HepG2 (cell line): ENCODE data around the gene MNT. TPM values are rescaled to one million over a fixed set of nuclear protein-coding genes. Genes with fewer than 3 reads are reported as not detected.

ENCODE experiments used
- ARNTL ChIP-seq: sonication (generic); formaldehyde crosslinking; IDR thresholded peaks from 2 replicates; pipeline ENCODE4 v1.4.0; 2020; ENCODE audit warnings: mild to moderate bottlenecking, missing genetic modification reagents
- E2F5 ChIP-seq: sonication (generic); formaldehyde crosslinking; conservative IDR thresholded peaks from 2 replicates; pipeline ENCODE4 v1.4.0; 2020; ENCODE audit warnings: missing genetic modification reagents
- HCFC1 ChIP-seq: fragments of 150-350 bp; IDR thresholded peaks from 2 replicates; pipeline ENCODE4 v1.6.1; 2014; ENCODE audit warnings: low read depth, low read length
- KLF6 ChIP-seq: IDR thresholded peaks from 2 replicates; pipeline ENCODE4 v1.8.0; 2016; ENCODE audit warnings: missing biosample characterization, missing genetic modification reagents
- MBNL3 ChIP-seq: fragments of 250-450 bp; sonication (Bioruptor Pico); conservative IDR thresholded peaks from 2 replicates; pipeline ENCODE4 v1.8.0; 2022; ENCODE audit warnings: mild to moderate bottlenecking, inconsistent platforms
- MLXIP ChIP-seq: sonication (generic); formaldehyde crosslinking; IDR thresholded peaks from 2 replicates; pipeline ENCODE4 v1.9.0; 2021; ENCODE audit warnings: missing genetic modification reagents, borderline replicate concordance
- NPAS2 ChIP-seq: sonication (generic); formaldehyde crosslinking; IDR thresholded peaks from 2 replicates; pipeline ENCODE4 v1.8.0; 2022; ENCODE audit warnings: mild to moderate bottlenecking, missing genetic modification reagents, borderline replicate concordance
- RARA ChIP-seq: IDR thresholded peaks from 2 replicates; pipeline ENCODE4 v1.6.1; 2016; ENCODE audit warnings: missing genetic modification reagents, missing compliant biosample characterization
- ZBTB21 ChIP-seq: sonication (generic); formaldehyde crosslinking; IDR thresholded peaks from 2 replicates; pipeline ENCODE4 v1.4.0; 2020; ENCODE audit warnings: missing genetic modification reagents
- ZNF138 ChIP-seq: sonication (generic); formaldehyde crosslinking; IDR thresholded peaks from 2 replicates; pipeline ENCODE4 v1.5.0; 2020; ENCODE audit warnings: mild to moderate bottlenecking, low read depth, missing genetic modification reagents
- ZNF331 ChIP-seq: sonication (generic); formaldehyde crosslinking; IDR thresholded peaks from 2 replicates; pipeline ENCODE4 v1.4.0; 2020; ENCODE audit warnings: missing genetic modification reagents
- ZNF550 ChIP-seq: sonication (generic); formaldehyde crosslinking; IDR thresholded peaks from 2 replicates; pipeline ENCODE4 v1.4.0; 2020; ENCODE audit warnings: mild to moderate bottlenecking, missing genetic modification reagents, borderline replicate concordance
- polyA plus RNA-seq, 8 experiments: library from polyadenylated mRNA; depleted of rRNA in 3 of 8; stranded (reverse) in 7 of 8; unstranded in 1 of 8; fragments of >200 nt; fragmentation: Illumina TruSeq in 4 of 8; extraction: Trizol in 4 of 8; gene quantifications; 2 replicates each; pipeline versions ENCODE4 v1.2.1 to v1.2.3, GENCODE V29; 2011 to 2016; ENCODE audit warnings: low read depth in 4 of 8, missing spikeins in 1 of 8, mixed read lengths in 1 of 8; ENCODE audit not compliant: insufficient read depth in 1 of 8
- total RNA-seq, 5 experiments: library from RNA; depleted of rRNA; stranded (reverse); fragments of >200 nt; fragmentation: Illumina TruSeq; extraction: Trizol; gene quantifications; 2 replicates each; pipeline ENCODE4 v1.2.3, GENCODE V29; 2016; ENCODE audit warnings: low read depth in 1 of 5
- TF ChIP-seq, protein P1 (sequence below): sonication (generic); formaldehyde crosslinking; IDR thresholded peaks from 2 replicates; pipeline ENCODE4 v1.5.1; 2020; ENCODE audit warnings: missing genetic modification reagents, mild to moderate bottlenecking, borderline replicate concordance
- TF ChIP-seq, protein P2 (sequence below): IDR thresholded peaks from 2 replicates; pipeline ENCODE4 v1.6.1; 2016; ENCODE audit warnings: missing biosample characterization, missing genetic modification reagents, low read depth
- TF ChIP-seq, protein P3 (sequence below): sonication (generic); formaldehyde crosslinking; IDR thresholded peaks from 2 replicates; pipeline ENCODE4 v1.8.1; 2023; ENCODE audit warnings: mild to moderate bottlenecking, inconsistent platforms, moderate library complexity, missing genetic modification reagents, borderline replicate concordance

Gene MNT
- total and polyA plus RNA-seq, 2 of the 13 experiments (the other 11 are each of a cell fraction or from before 2014, with no cell fraction given), result 2.1 to 3.5 TPM

- no peak for TF ChIP-seq ZNF138
- TF ChIP-seq ZNF550 (CRISPR knock-in tag), result no peak
- no peak for TF ChIP-seq ZBTB21 (CRISPR knock-in tag)
- TF ChIP-seq, protein P1, sequence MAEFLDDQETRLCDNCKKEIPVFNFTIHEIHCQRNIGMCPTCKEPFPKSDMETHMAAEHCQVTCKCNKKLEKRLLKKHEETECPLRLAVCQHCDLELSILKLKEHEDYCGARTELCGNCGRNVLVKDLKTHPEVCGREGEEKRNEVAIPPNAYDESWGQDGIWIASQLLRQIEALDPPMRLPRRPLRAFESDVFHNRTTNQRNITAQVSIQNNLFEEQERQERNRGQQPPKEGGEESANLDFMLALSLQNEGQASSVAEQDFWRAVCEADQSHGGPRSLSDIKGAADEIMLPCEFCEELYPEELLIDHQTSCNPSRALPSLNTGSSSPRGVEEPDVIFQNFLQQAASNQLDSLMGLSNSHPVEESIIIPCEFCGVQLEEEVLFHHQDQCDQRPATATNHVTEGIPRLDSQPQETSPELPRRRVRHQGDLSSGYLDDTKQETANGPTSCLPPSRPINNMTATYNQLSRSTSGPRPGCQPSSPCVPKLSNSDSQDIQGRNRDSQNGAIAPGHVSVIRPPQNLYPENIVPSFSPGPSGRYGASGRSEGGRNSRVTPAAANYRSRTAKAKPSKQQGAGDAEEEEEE (CRISPR knock-in tag), result no peak
- no peak for TF ChIP-seq E2F5 (CRISPR knock-in tag)
- TF ChIP-seq, protein P2, sequence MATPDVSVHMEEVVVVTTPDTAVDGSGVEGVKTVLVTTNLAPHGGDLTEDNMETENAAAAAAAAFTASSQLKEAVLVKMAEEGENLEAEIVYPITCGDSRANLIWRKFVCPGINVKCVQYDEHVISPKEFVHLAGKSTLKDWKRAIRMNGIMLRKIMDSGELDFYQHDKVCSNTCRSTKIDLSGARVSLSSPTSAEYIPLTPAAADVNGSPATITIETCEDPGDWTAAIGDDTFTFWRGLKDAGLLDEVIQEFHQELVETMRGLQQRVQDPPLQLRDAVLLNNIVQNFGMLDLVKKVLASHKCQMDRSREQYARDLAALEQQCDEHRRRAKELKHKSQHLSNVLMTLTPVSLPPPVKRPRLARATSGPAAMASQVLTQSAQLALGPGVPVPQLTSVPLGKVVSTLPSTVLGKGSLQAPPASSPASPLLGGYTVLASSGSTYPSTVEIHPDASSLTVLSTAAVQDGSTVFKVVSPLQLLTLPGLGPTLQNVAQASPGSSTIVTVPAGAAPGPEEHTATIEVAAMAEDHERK (CRISPR knock-in tag), result peak; percentile 52; the same call in 1 of the 2 replicates
- TF ChIP-seq, protein P3, sequence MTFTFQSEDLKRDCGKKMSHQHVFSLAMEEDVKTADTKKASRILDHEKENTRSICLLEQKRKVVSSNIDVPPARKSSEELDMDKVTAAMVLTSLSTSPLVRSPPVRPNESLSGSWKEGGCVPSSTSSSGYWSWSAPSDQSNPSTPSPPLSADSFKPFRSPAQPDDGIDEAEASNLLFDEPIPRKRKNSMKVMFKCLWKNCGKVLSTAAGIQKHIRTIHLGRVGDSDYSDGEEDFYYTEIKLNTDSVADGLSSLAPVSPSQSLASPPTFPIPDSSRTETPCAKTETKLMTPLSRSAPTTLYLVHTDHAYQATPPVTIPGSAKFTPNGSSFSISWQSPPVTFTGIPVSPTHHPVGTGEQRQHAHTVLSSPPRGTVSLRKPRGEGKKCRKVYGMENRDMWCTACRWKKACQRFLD, result no peak
- TF ChIP-seq RARA (CRISPR knock-in tag), result no peak
- TF ChIP-seq ZNF331, result no peak
- TF ChIP-seq ARNTL, result no peak; the same call in 1 of the 2 replicates
- no peak for TF ChIP-seq HCFC1
- TF ChIP-seq NPAS2 (CRISPR knock-in tag), result no peak
- TF ChIP-seq MLXIP (CRISPR knock-in tag), result no peak
- no peak; the same call in 1 of the 2 replicates for TF ChIP-seq KLF6
- TF ChIP-seq MBNL3, result no peak
These were observed at the start of gene MNT (continued) for GRCh38 chr17:2400877-2401425.
